Neural progenitor cell (in vitro differentiated cells): ENCODE measurements around the gene EPHB2.

Experiments used
- EZH2phosphoT487 ChIP-seq: fragments of 200-600 bp; sonication (generic); IDR thresholded peaks from 2 replicates; pipeline ENCODE4 v1.6.1; 2017; ENCODE audit warnings: antibody characterized with exemption
- TF ChIP-seq, protein P1 (sequence below): fragments of 200-600 bp; sonication (generic); IDR thresholded peaks from 2 replicates; pipeline ENCODE4 v1.5.1; 2017; ENCODE audit warnings: antibody characterized with exemption, mild to moderate bottlenecking

- no peak for TF ChIP-seq EZH2phosphoT487
- TF ChIP-seq, protein P1, sequence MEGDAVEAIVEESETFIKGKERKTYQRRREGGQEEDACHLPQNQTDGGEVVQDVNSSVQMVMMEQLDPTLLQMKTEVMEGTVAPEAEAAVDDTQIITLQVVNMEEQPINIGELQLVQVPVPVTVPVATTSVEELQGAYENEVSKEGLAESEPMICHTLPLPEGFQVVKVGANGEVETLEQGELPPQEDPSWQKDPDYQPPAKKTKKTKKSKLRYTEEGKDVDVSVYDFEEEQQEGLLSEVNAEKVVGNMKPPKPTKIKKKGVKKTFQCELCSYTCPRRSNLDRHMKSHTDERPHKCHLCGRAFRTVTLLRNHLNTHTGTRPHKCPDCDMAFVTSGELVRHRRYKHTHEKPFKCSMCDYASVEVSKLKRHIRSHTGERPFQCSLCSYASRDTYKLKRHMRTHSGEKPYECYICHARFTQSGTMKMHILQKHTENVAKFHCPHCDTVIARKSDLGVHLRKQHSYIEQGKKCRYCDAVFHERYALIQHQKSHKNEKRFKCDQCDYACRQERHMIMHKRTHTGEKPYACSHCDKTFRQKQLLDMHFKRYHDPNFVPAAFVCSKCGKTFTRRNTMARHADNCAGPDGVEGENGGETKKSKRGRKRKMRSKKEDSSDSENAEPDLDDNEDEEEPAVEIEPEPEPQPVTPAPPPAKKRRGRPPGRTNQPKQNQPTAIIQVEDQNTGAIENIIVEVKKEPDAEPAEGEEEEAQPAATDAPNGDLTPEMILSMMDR, result no peak
Measured at GRCh38 chr1:22791831-22792347, 81.2 kb downstream of the EPHB2 start.
